ENCODE data around the gene TACR1.
"Not testable (repeated sequence)": the region's sequence is repeated elsewhere in the genome, so short reads cannot be mapped to it uniquely, and the experiment has no call there.

The TACR1 gene

GRCh38 chr2:75147884-75148283, 51.4 kb downstream of the TACR1 start:
- in situ Hi-C loops (cut with HindIII; ENCODE audit: low sequenced_read_pairs): not testable (repeated sequence)

DNA sequence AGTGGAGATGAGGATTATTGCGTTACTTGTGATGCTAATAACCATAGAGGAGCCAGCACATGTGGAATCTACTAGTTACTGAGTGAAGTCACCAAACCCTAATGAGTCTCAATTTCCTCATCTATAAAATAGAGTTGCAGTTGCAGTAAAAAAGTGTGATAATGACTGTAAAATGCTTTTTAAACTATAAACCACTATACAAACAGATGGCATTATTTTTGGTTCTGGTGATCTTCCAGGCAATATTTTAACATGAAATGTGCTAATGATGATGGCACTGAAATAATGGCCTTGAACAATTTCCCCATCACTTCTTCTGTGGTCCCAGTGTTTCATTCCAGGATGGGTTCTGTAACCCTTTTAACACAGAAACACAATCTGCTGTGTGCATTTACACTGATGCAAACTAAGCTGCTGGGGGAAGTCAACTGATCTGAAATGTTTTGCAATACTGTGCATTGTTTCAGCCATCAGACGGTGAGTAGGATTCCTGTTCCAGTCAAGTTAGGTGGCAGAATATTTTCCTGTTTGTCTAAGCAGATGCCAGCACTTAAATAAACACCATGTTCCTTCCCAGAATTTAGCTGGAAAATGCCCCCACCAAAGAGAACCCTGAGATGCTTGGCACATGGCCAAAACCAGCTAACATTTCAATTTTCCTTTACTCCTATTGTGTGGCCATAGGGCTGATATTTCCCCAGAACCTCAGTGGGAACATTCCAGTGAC, 52.6 kb downstream of the TACR1 start:
- in situ Hi-C loops (cut with HindIII; ENCODE audit: low sequenced_read_pairs): no loop called here

- in situ Hi-C loops (cut with HindIII; ENCODE audit: low sequenced_read_pairs): not testable (repeated sequence)
These were observed 53.1 kb downstream of the TACR1 start for GRCh38 chr2:75146221-75146605.

- in situ Hi-C loops (cut with HindIII; ENCODE audit: low sequenced_read_pairs): no loop called here
These were observed 57.2 kb downstream of the TACR1 start for GRCh38 chr2:75142081-75142480.

GRCh38 chr2:75140288-75140687, 59.0 kb downstream of the TACR1 start:
- in situ Hi-C loops (cut with HindIII; ENCODE audit: low sequenced_read_pairs): no loop called here

DNA sequence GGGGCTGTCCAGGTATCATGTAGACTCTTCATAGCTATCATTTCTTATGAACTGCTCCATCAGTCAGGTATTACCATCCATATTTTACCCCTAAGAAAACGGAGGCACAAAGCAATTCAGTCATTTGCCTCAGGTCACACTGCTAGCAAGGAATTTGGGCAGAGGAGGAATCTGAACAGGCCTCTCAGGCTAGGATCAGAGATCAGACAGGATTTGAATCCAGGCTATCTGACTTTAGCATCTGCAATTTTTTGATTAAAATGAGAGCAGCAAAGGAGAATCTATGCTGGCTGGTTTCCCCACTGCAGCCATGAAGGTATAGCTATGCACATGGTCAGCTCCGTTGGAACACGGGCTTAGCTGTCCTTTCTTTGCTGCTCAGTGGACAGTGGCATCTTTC, 60.1 kb downstream of the TACR1 start:
- in situ Hi-C loops (cut with HindIII; ENCODE audit: low sequenced_read_pairs): no loop called here

- in situ Hi-C loops (cut with HindIII; ENCODE audit: low sequenced_read_pairs): no loop called here
These were observed 60.8 kb downstream of the TACR1 start for GRCh38 chr2:75138528-75138927.

- in situ Hi-C loops (cut with HindIII; ENCODE audit: low sequenced_read_pairs): no loop called here
These were observed 63.4 kb downstream of the TACR1 start for GRCh38 chr2:75135776-75136400.

DNA sequence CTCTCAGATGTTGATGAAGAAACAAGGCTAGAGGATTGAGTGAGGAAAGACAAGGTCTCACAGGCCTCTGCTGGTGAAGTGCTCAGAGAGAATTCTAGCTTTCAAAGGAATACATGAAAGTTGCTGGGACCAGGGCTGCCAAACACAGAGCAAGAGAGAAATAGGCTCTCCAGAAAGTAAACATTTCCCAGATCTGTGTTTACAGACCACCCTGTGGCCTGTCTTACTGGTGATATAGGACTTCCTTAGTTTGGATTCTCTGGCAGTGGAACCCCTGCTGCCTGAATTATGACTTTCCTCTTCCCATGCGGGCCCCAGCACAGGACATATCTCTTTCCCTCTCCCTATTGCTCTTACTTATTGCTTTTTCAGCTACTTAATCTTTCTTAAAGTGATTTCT, 64.5 kb downstream of the TACR1 start:
- in situ Hi-C loops (cut with HindIII; ENCODE audit: low sequenced_read_pairs): no loop called here

DNA sequence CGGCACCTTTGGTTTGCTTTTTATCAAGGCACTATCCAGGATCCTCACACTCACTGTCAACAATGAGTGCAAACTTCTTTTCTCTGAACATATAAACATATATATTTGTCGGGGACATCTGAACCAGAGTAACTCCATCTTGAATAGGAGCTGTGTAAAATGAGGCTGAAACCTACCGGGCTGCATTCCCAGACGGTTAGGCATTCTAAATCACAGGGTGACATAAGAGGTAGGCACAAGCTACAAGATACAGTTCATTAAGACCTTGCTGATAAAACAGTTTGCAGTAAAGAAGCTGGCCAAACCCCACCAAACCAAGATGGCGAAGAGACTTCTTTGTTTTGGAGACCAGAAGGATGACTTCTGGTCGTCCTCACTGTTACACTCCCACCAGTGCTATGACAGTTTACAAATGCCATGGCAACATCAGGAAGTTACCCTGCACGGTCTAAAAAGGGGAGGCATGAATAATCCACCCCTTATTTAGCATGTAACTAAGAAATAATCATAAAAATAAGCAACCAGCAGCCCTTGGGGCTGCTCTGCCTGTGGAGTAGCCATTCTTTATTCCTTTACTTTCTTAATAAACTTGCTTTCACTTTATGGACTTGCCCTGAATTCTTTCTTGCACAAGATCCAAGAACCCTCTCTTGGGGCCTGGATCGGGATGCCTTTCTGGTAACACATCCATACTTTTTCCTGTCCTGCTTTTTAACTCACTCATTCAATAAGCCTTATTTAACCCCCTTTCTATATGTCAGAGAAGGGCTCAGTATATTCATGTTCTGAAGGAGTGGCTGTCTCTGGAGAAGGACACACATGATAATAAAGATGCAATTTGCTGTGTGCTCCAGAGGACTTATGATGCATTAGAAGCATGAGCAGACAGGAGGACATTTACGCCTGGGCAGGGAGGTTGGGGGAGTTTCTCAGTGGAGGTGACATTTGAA, 65.4 kb downstream of the TACR1 start:
- in situ Hi-C loops (cut with HindIII; ENCODE audit: low sequenced_read_pairs): no loop called here

- in situ Hi-C loops (cut with HindIII; ENCODE audit: low sequenced_read_pairs): no loop called here
These were observed 69.1 kb downstream of the TACR1 start for GRCh38 chr2:75130171-75130570.

GRCh38 chr2:75123876-75124275, 75.4 kb downstream of the TACR1 start:
- in situ Hi-C loops (cut with HindIII; ENCODE audit: low sequenced_read_pairs): no loop called here

- in situ Hi-C loops (cut with HindIII; ENCODE audit: low sequenced_read_pairs): no loop called here
These were observed 86.0 kb downstream of the TACR1 start for GRCh38 chr2:75113231-75113869.

DNA sequence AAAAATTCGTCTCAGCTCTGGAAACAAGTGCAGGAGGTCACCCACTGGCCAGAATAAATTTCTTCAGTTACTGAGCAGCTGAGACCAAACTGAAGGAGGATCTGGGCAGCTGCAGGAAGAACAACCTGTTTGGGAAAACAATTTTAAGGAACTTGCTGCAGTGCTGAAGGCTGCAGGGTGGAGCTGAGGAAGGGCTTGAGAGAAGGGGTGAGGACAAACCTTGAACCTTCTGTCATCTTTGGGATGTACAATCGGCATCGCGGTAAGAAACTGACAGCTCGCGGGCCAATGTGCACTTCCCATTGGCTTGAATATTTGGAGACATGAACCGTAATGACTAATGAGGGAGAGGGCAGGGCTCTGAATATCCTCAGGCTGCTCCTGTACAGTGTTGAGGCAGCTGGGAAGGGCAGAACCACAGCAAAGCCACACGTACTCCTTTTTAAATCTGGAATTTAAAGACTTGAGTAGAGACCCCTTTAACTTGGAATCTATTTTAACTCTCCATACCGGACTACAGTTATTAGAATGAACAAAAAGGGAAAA, 90.3 kb downstream of the TACR1 start:
- in situ Hi-C loops (cut with HindIII; ENCODE audit: low sequenced_read_pairs): no loop called here

- in situ Hi-C loops (cut with HindIII; ENCODE audit: low sequenced_read_pairs): no loop called here
These were observed 97.3 kb downstream of the TACR1 start for GRCh38 chr2:75102011-75102410.

- in situ Hi-C loops (cut with HindIII; ENCODE audit: low sequenced_read_pairs): no loop called here
These were observed 98.5 kb downstream of the TACR1 start for GRCh38 chr2:75100801-75101151.

- in situ Hi-C loops (cut with HindIII; ENCODE audit: low sequenced_read_pairs): no loop called here
These were observed 99.1 kb downstream of the TACR1 start for GRCh38 chr2:75100011-75100800.

DNA sequence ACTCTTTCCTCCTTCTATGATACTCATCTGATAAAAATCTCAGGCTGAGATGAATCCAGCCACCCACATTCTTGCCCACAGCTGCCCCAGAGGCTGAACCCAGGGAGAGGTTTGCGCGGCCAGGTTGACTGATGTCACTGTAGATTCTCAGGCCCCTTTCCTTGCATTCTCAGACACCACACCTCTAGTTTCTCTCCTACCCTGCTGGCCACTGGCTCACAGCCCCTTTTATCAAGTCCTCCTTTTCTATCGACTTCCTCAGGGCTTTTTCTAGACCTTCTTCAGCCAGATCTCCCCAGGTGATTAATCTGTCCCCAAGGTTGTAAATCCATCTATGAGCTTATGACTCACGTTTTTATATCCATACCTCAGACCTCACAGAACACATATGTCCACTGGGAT, 99.8 kb downstream of the TACR1 start:
- in situ Hi-C loops (cut with HindIII; ENCODE audit: low sequenced_read_pairs): no loop called here

GRCh38 chr2:75098856-75099255, 100.5 kb downstream of the TACR1 start:
- in situ Hi-C loops (cut with HindIII; ENCODE audit: low sequenced_read_pairs): no loop called here

GRCh38 chr2:75097831-75098230, 101.5 kb downstream of the TACR1 start:
- in situ Hi-C loops (cut with HindIII; ENCODE audit: low sequenced_read_pairs): no loop called here

Data from DLD1 (cell line).